NCI-H2171 treated with DMSO at 0.1 percent for 48 hours (cell line): ENCODE results near the gene GOLGA5.
"Not testable (repeated sequence)": the region's sequence is repeated elsewhere in the genome, so short reads cannot be mapped to it uniquely, and the experiment has no call there.

Source experiments
- DNase-seq: peaks from one replicate; lab custom pipeline; 2025; lab: John Stamatoyannopoulos, UW

Gene GOLGA5, protein sequence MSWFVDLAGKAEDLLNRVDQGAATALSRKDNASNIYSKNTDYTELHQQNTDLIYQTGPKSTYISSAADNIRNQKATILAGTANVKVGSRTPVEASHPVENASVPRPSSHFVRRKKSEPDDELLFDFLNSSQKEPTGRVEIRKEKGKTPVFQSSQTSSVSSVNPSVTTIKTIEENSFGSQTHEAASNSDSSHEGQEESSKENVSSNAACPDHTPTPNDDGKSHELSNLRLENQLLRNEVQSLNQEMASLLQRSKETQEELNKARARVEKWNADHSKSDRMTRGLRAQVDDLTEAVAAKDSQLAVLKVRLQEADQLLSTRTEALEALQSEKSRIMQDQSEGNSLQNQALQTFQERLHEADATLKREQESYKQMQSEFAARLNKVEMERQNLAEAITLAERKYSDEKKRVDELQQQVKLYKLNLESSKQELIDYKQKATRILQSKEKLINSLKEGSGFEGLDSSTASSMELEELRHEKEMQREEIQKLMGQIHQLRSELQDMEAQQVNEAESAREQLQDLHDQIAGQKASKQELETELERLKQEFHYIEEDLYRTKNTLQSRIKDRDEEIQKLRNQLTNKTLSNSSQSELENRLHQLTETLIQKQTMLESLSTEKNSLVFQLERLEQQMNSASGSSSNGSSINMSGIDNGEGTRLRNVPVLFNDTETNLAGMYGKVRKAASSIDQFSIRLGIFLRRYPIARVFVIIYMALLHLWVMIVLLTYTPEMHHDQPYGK

GRCh38 chr14:92793709-92794546, at the start of gene GOLGA5:
Gene GOLGA5, plus strand, starts transcription at chr14:92794305. Its CDS starts 3,133 bp downstream, at chr14:92797438.
- peak; percentile 99 for DNase-seq

GRCh38 chr14:92747701-92748258, 46.3 kb upstream of the GOLGA5 start:
- DNase-seq: no peak

DNA sequence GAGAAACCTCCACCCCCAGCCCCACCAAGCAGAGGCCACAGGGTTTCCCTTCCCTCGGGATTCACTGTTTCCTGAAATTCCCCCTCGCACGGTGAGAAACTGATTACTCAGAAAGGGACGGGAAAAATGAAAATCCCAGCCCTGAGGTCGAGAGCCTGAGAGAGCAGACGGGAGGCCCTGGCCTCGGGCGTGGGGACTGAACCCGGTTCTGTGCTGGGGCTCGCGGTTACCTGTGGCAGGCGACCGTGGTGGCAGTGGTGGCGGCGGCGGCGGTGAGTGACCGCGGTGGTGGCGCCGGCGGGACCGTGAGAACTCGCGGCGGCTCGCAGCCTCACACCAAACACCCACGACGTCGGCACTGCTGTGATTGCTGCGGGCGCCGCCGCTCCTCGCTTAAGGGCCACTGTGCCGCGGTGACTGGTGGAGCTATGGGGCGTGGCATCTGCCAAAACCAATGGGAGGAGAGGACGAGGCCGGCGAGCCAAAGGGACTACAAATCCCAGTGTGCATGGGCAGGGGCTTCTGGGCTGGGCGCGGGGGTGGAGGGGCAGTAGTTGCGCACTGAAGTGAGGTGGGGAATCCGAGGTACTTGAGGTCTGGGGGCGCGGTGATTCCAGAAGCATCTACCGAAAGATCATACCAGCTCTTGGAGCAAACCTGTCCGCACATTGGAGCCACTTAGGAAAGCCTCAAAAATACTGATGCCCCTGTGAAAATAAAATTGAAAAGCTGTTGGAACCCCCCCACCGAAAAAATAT, 45.7 kb upstream of the GOLGA5 start, which contains the start of gene LGMN:
Gene LGMN, minus strand, starts transcription at position 369 of the 758 bp plus-strand sequence. CDS start 15,841 bp downstream, outside the sequence.
- DNase-seq: peak; percentile 97

- DNase-seq: not testable (repeated sequence)
Observed at GRCh38 chr14:92750222-92750728, 43.8 kb upstream of the GOLGA5 start.

- no peak for DNase-seq
Observed at GRCh38 chr14:92750994-92751400, 43.1 kb upstream of the GOLGA5 start.

DNA sequence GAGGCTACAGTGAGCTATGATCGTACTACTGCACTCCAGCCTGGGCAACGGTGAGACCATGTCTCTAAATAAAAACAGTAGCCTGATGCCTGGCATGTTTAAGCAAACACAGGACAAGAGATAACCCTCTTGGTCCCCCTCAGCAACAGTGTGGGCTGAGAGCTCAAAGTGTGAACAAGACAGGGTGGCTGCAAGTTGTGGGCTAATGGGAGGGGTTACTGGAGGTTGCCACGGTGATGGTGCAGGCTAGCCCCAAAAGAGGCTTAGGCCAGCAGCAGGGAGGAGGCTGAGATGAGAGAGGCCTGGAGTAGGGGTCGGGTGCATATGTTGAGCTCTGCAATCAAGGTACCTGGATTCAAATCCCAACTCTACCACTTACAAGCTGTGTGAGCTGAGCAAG, 42.3 kb upstream of the GOLGA5 start:
- no peak for DNase-seq

DNA sequence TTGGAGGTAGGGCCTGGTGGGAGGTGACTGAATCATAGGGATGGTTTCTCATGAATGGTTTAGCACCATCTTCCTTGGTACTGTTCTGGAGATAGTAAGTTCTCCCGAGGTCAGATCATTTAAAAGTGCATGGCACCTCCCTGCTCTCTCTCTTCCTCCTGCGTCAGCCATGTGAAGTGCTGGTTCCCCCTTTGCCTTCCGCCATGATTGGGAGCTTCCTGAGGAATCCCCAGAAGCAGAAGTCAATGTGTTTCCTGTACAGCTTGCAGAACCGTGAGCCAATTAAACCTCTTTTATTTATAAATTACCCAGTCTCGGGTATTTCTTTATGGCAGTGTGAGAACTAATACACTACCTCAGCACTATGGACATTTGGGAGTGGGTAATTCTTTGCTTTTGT, 40.9 kb upstream of the GOLGA5 start:
- no peak for DNase-seq

DNA sequence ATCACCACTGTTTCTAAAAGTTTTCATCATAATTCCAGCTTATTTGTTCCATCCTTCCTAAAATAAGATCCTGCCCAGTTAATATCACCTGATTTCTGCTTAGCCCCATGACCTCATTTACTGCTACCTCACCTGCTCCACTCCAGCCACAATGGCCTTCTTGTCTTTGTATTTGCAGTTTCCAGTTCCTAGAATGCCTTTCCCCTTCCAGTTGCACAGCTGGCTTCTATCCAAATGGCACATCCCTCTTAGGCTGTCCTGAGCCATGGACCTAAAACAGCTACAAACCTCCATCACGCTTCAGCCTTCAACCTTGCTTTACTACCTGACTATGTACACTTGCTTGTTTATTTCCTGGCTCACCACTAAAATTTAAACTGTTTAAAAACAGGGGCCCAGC, 39.1 kb upstream of the GOLGA5 start:
- DNase-seq: no peak

- no peak for DNase-seq
Observed at GRCh38 chr14:92755495-92755894, 38.6 kb upstream of the GOLGA5 start.

- no peak for DNase-seq
Observed at GRCh38 chr14:92756446-92756845, 37.7 kb upstream of the GOLGA5 start.

DNA sequence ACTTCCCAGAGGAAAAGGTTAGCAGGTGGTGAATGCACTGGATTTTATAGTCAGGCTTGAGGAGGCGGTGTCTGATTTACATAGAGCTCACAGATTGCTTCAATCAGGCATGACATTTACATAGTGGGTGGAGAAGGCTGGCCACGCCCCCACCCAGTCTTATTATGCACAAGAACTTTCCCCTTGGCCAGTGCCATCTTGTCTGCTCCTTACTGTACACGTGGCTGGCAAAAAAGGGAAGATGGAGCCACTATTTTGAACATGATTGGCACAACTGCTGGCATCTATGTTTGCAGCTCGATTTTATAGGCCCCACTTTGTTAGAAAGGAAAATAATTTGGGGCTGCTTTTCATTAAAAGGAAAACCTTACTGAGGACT, 34.8 kb upstream of the GOLGA5 start:
- DNase-seq: peak; percentile 89

GRCh38 chr14:92759679-92760523, 34.2 kb upstream of the GOLGA5 start:
- DNase-seq: no peak

GRCh38 chr14:92760524-92760805, 33.6 kb upstream of the GOLGA5 start:
- no peak for DNase-seq

- not testable (repeated sequence) for DNase-seq
Observed at GRCh38 chr14:92763666-92764631, 30.2 kb upstream of the GOLGA5 start.

DNA sequence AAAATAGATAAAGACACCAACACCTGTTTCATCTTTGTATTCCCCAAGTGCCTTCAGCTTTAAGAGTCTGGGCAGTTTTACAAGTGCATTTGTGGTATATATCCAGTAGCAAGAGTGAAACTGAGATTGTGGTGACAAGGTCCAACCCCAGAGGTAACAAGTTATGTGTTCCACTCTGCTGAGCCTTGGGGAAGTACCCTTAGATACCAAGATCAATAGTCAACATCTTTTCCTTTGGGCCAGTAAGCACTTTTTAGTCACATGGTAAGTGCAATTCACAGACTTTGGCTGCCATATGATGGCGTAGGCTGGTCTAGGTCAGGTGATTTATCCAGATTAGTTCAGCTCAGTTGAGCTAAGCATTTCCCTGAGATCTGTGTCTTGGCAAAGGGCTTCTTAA, 25.9 kb upstream of the GOLGA5 start:
- DNase-seq: not testable (repeated sequence)

DNA sequence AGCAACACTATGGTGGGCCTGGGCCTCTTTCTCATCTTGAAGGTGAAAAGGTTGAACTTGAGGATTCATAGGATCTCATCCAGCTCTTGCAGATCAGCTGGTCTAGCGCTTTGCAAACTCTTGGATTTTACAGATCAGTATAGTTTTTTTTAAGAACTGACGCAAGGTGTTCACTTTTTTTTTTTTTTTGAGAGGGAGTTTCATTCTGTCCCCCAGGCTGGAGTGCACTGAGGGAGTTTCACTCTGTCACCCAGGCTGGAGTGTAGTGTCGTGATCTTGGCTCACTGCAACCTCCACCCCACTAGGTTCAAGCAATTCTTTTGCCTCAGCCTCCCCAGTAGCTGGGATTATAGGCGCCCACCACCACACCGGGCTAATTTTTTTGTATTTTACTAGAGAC, 25.3 kb upstream of the GOLGA5 start:
- DNase-seq: no peak

GRCh38 chr14:92770484-92770883, 23.6 kb upstream of the GOLGA5 start:
- DNase-seq: no peak

GRCh38 chr14:92774572-92774971, 19.5 kb upstream of the GOLGA5 start:
- no peak for DNase-seq

DNA sequence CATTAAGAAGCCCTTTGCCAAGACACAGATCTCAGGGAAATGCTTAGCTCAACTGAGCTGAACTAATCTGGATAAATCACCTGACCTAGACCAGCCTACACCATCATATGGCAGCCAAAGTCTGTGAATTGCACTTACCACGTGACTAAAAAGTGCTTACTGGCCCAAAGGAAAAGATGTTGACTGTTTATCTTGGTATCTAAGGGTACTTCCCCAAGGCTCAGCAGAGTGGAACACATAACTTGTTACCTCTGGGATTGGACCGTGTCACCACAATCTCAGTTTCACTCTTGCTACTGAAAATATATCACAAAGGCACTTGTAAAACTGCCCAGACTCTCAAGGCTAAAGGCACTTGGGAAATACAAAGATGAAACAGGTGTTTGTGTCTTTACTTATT, 18.8 kb upstream of the GOLGA5 start:
- not testable (repeated sequence) for DNase-seq
